H9 (cell line): ENCODE results near the gene LRRC26. TPM values are rescaled to one million over a fixed set of nuclear protein-coding genes. Genes with fewer than 3 reads are reported as not detected.

Experiments
- DNase-seq: peaks from one replicate; pipeline ENCODE4 v3.0.0-alpha.2; 2017
- H2AFZ ChIP-seq: one replicate; pipeline ENCODE4 v1.6.1; 2013; ENCODE audit warnings: mild to moderate bottlenecking, low read length, control low read depth, moderate library complexity
- H2AK5ac ChIP-seq: 2 replicates; pipeline ENCODE4 v1.6.1; 2013; ENCODE audit warnings: low read length, control low read depth, mixed read lengths; ENCODE audit not compliant: insufficient read length
- H2BK120ac ChIP-seq: one replicate; pipeline ENCODE4 v1.6.1; 2013; ENCODE audit warnings: low read depth, mild to moderate bottlenecking, low read length, control low read depth, inconsistent platforms; ENCODE audit not compliant: poor library complexity, severe bottlenecking
- H2BK12ac ChIP-seq: 2 replicates; pipeline ENCODE4 v1.6.1; 2013; ENCODE audit warnings: low read length, control low read depth, mixed read lengths, low read depth; ENCODE audit not compliant: insufficient read length
- H2BK15ac ChIP-seq: 2 replicates; pipeline ENCODE4 v1.6.1; 2013; ENCODE audit warnings: low read depth, low read length, control low read depth
- H2BK20ac ChIP-seq: one replicate; pipeline ENCODE4 v1.6.1; 2013; ENCODE audit warnings: low read depth, mild to moderate bottlenecking, low read length, control low read depth, inconsistent platforms; ENCODE audit not compliant: poor library complexity, severe bottlenecking
- H2BK5ac ChIP-seq: 2 replicates; pipeline ENCODE4 v1.6.1; 2013; ENCODE audit warnings: low read length, control low read depth, mixed read lengths; ENCODE audit not compliant: insufficient read length
- H3K14ac ChIP-seq: 2 replicates; pipeline ENCODE4 v1.6.1; 2013; ENCODE audit warnings: low read length, control low read depth; ENCODE audit not compliant: insufficient read depth
- H3K18ac ChIP-seq: 2 replicates; pipeline ENCODE4 v1.6.1; 2013; ENCODE audit warnings: low read depth, mild to moderate bottlenecking, mixed read lengths, low read length, control low read depth; ENCODE audit not compliant: insufficient read length
- H3K23ac ChIP-seq: 2 replicates; pipeline ENCODE4 v1.6.1; 2013; ENCODE audit warnings: low read length, control low read depth, mixed read lengths, low read depth; ENCODE audit not compliant: insufficient read length
- H3K23me2 ChIP-seq: 2 replicates; pipeline ENCODE4 v1.6.1; 2013; ENCODE audit warnings: low read depth, mild to moderate bottlenecking, mixed read lengths, low read length, control low read depth; ENCODE audit not compliant: insufficient read length, poor library complexity, severe bottlenecking
- H3K27ac ChIP-seq: 2 replicates; pipeline ENCODE4 v1.5.1; 2013; ENCODE audit warnings: low read length, control low read depth, mixed read lengths, low read depth; ENCODE audit not compliant: insufficient read length
- H3K27me3 ChIP-seq: 2 replicates; pipeline ENCODE4 v1.6.1; 2013; ENCODE audit warnings: low read length, control low read depth, inconsistent platforms; ENCODE audit not compliant: insufficient read depth
- H3K4ac ChIP-seq: 2 replicates; pipeline ENCODE4 v1.6.1; 2013; ENCODE audit warnings: low read depth, mild to moderate bottlenecking, control low read depth, inconsistent platforms, low read length, moderate library complexity
- H3K4me1 ChIP-seq: 2 replicates; pipeline ENCODE4 v1.6.1; 2013; ENCODE audit warnings: low read length, control low read depth, inconsistent platforms; ENCODE audit not compliant: insufficient read depth
- H3K4me2 ChIP-seq: 2 replicates; pipeline ENCODE4 v1.6.1; 2013; ENCODE audit warnings: low read length, control low read depth, mixed read lengths; ENCODE audit not compliant: insufficient read length, insufficient read depth
- H3K56ac ChIP-seq: 2 replicates; pipeline ENCODE4 v1.6.1; 2013; ENCODE audit warnings: low read depth, mild to moderate bottlenecking, mixed read lengths, low read length, control low read depth; ENCODE audit not compliant: insufficient read length
- H3K79me1 ChIP-seq: 2 replicates; pipeline ENCODE4 v1.6.1; 2013; ENCODE audit warnings: low read depth, mild to moderate bottlenecking, moderate library complexity, low read length, control low read depth, inconsistent platforms; ENCODE audit not compliant: insufficient read depth, poor library complexity, severe bottlenecking
- H3K79me2 ChIP-seq: 2 replicates; pipeline ENCODE4 v1.6.1; 2013; ENCODE audit warnings: low read length, control low read depth, inconsistent platforms; ENCODE audit not compliant: insufficient read depth
- H3K9ac ChIP-seq: 2 replicates; pipeline ENCODE4 v1.6.1; 2013; ENCODE audit warnings: low read length, control low read depth, mixed read lengths; ENCODE audit not compliant: insufficient read length; ENCODE audit errors: extremely low read depth
- H3K9me3 ChIP-seq: one replicate; pipeline ENCODE4 v1.6.1; 2013; ENCODE audit warnings: low read depth, low read length, inconsistent platforms; ENCODE audit not compliant: control insufficient read depth
- H3T11ph ChIP-seq: one replicate; pipeline ENCODE4 v1.6.1; 2013; ENCODE audit warnings: mild to moderate bottlenecking, low read length, control low read depth, inconsistent platforms
- H4K20me1 ChIP-seq: one replicate; pipeline ENCODE4 v1.6.1; 2013; ENCODE audit not compliant: control insufficient read depth, insufficient read length, insufficient read depth
- H4K5ac ChIP-seq: 2 replicates; pipeline ENCODE4 v1.6.1; 2013; ENCODE audit warnings: low read depth, mild to moderate bottlenecking, mixed read lengths, low read length, control low read depth; ENCODE audit not compliant: insufficient read length
- H4K8ac ChIP-seq: replicated peaks from 2 replicates; pipeline ENCODE4 v1.6.1; 2013; ENCODE audit warnings: low read length, control low read depth, mixed read lengths, low read depth; ENCODE audit not compliant: insufficient read length
- H4K91ac ChIP-seq: 2 replicates; pipeline ENCODE4 v1.6.1; 2013; ENCODE audit warnings: low read depth, mild to moderate bottlenecking, moderate library complexity, mixed read lengths, low read length, control low read depth; ENCODE audit not compliant: insufficient read length
- H3K27ac Mint-ChIP-seq, 3 experiments: 2 replicates in 2 of 3; 3 replicates in 1 of 3; pipeline ENCODE4 v1.8.0; 2020 to 2021; ENCODE audit warnings: mixed read lengths in 3 of 3, mild to moderate bottlenecking in 1 of 3, moderate library complexity in 1 of 3
- H3K27me3 Mint-ChIP-seq: 2 replicates; pipeline ENCODE4 v1.8.0; 2021; ENCODE audit warnings: low read depth, mild to moderate bottlenecking, moderate library complexity, mixed read lengths
- H3K36me3 Mint-ChIP-seq, 3 experiments: 2 replicates in 2 of 3; 3 replicates in 1 of 3; pipeline ENCODE4 v1.8.0; 2020 to 2021; ENCODE audit warnings: low read depth in 3 of 3, mixed read lengths in 3 of 3; ENCODE audit not compliant: insufficient read depth in 1 of 3
- H3K4me1 Mint-ChIP-seq, 2 experiments: 2 replicates each; pipeline ENCODE4 v1.8.0; 2020; ENCODE audit warnings: mixed read lengths in 2 of 2
- H3K4me3 Mint-ChIP-seq, 2 experiments: 2 replicates in 1 of 2; 3 replicates in 1 of 2; pipeline ENCODE4 v1.8.0; 2020 to 2021; ENCODE audit warnings: mild to moderate bottlenecking in 2 of 2, mixed read lengths in 2 of 2, moderate library complexity in 1 of 2
- H3K9me3 Mint-ChIP-seq, 2 experiments: 2 replicates in 1 of 2; 3 replicates in 1 of 2; pipeline ENCODE4 v1.8.0; 2020; ENCODE audit warnings: mild to moderate bottlenecking in 2 of 2, mixed read lengths in 2 of 2, moderate library complexity in 1 of 2
- WGBS: extraction: QIAGEN DNeasy Blood & Tissue Kit; methylation state at CpG from one replicate; pipeline ENCODE4 v1.1.7; 2013; ENCODE audit warnings: missing lambda C conversion rate, low lambda C conversion rate, mixed read lengths; ENCODE audit not compliant: insufficient read length; ENCODE audit errors: extremely low coverage; 5-methylcytosine and 5-hydroxymethylcytosine counted together
- total RNA-seq: library from RNA; stranded (reverse); gene quantifications from 2 replicates; pipeline ENCODE4 v1.2.1, GENCODE V29; 2021
- TF ChIP-seq, protein P1 (sequence below): fragments of 200-600 bp; sonication (generic); conservative IDR thresholded peaks from 3 replicates; pipeline ENCODE4 v1.8.0; 2021; ENCODE audit warnings: antibody characterized with exemption, mild to moderate bottlenecking

LRRC26 gene
- total RNA-seq, 1 experiment from 2014 or later = 0.96 TPM

DNA sequence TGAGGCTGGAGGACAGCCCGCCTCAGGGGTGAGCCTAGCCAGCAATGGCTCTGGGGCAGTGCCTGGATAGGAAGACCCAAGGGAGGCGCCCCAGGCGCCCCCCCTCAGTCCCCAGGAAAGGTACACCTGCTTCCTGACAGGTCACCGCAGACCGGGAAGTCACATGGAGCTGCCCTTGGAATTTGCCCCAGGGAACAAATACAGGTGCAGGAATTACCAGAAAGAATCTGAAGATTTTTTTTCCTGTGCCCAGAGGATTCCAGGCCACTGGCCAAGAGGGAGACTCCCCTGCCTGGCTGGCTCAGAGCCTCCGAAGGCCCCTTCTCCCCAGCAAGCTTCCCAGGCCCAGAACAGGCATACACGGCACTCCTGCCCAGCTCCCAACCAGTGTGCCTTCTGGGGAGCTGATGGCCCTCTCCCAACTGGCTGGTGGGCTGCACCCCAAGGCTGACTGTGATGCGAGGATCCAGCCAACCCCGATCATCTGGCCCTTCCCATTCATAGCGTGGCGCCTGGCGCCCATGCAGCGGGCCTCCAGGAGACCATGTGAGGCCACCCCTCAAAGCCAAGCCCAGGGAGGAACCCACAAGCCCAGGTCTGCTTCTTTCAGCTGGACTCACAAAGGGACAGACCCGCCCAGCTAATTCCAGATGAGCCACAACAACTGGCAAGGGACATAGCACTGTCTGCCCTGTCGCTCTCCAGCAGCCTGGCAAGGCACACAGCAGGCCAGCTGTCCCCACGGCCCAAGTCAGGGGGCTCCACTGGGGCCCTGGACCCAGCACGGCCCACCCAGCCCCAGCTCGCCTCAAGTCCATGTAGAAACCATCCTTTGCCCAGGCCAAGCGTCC, 28.4 kb upstream of the LRRC26 start:
- Mint-ChIP-seq H3K4me3 (peak overlapping the region; percentile 41 to 65; a peak in 4 of 5 replicates), H3K27ac (no peak overlapping the region), H3K27me3 (peaks cover 2% of the 10 kb centered on the region; the same call in 1 of the 2 replicates), H3K9me3 (no peaks in the 10 kb centered on the region), H3K36me3 (no peaks in the 10 kb centered on the region; a peak in 1 of 7 replicates), H3K4me1 (peaks cover 12 to 28% of the 10 kb centered on the region in 2 experiments)
- Histone ChIP-seq H4K91ac (no peak overlapping the region), H2BK15ac (no peak overlapping the region), H3K27me3 (no peaks in the 10 kb centered on the region), H2BK120ac (no peak overlapping the region), H3K4me2 (no peak overlapping the region), H3K23ac (no peak overlapping the region), H3K23me2 (peaks cover 2% of the 10 kb centered on the region), H3K4me1 (no peaks in the 10 kb centered on the region), H3K14ac (no peak overlapping the region), H2BK12ac (no peak overlapping the region), H3K9ac (peak overlapping the region; percentile 5), H3K79me2 (no peaks in the 10 kb centered on the region), H2BK20ac (no peak overlapping the region), H4K8ac (no peak overlapping the region), H3K18ac (no peak overlapping the region), H2BK5ac (no peak overlapping the region), H2AFZ (no peak overlapping the region), H3K79me1 (peaks cover 3% of the 10 kb centered on the region), H3T11ph (no peak overlapping the region), H4K5ac (no peak overlapping the region), H3K4ac (no peak overlapping the region), H2AK5ac (no peak overlapping the region), H3K27ac (no peak overlapping the region), H4K20me1 (no peaks in the 10 kb centered on the region), H3K9me3 (no peaks in the 10 kb centered on the region), H3K56ac (no peak overlapping the region)
- no CpG with 5 or more reads among the region's 19 CpGs for WGBS
- DNase-seq = no peak
- TF ChIP-seq, protein P1, sequence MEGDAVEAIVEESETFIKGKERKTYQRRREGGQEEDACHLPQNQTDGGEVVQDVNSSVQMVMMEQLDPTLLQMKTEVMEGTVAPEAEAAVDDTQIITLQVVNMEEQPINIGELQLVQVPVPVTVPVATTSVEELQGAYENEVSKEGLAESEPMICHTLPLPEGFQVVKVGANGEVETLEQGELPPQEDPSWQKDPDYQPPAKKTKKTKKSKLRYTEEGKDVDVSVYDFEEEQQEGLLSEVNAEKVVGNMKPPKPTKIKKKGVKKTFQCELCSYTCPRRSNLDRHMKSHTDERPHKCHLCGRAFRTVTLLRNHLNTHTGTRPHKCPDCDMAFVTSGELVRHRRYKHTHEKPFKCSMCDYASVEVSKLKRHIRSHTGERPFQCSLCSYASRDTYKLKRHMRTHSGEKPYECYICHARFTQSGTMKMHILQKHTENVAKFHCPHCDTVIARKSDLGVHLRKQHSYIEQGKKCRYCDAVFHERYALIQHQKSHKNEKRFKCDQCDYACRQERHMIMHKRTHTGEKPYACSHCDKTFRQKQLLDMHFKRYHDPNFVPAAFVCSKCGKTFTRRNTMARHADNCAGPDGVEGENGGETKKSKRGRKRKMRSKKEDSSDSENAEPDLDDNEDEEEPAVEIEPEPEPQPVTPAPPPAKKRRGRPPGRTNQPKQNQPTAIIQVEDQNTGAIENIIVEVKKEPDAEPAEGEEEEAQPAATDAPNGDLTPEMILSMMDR = no peak
